ENCODE data around the gene KIF25.
"Not testable (repeated sequence)": the region's sequence is repeated elsewhere in the genome, so short reads cannot be mapped to it uniquely, and the experiment has no call there.

Gene KIF25

DNA sequence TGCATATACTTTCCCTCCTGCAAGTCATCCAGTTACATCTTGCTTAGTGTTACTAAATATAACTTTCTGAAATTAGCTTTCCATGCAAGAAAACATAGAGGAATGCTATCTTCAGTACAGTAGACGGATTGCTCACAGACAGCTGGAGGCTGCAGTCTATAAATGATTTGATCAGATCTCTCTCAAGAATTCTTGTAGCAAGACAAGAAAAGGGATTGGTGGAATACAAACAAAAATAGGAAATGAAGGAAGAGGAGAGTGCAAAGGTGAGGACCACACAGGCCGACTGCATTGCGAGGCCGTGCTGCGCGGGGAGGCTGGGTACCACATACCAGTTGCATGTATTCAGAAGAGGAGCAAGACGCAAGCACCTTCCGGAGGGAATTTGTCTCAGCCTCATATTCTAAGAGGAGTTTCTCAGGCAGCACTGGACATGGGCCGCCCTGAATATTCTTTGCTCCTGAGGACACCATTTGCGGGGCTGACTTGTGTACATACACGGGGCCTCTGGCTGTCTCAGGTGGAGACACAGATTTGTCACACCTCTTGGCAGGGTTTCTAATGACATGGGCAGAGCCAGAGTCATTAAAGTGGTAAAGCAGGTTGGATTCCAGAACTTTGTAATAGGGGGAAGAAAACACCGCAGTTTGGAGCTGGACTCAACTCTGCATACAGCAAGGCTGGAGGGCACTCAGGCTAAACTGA, 22.7 kb upstream of the KIF25 start:
- TF ChIP-seq, protein P1, sequence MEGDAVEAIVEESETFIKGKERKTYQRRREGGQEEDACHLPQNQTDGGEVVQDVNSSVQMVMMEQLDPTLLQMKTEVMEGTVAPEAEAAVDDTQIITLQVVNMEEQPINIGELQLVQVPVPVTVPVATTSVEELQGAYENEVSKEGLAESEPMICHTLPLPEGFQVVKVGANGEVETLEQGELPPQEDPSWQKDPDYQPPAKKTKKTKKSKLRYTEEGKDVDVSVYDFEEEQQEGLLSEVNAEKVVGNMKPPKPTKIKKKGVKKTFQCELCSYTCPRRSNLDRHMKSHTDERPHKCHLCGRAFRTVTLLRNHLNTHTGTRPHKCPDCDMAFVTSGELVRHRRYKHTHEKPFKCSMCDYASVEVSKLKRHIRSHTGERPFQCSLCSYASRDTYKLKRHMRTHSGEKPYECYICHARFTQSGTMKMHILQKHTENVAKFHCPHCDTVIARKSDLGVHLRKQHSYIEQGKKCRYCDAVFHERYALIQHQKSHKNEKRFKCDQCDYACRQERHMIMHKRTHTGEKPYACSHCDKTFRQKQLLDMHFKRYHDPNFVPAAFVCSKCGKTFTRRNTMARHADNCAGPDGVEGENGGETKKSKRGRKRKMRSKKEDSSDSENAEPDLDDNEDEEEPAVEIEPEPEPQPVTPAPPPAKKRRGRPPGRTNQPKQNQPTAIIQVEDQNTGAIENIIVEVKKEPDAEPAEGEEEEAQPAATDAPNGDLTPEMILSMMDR (IDR thresholded peaks at IDR 0.05; ENCODE audit: insufficient read depth, missing control alignments) = no peak
- no peak for DNase-seq (ENCODE audit: insufficient read length, low spot score)
- FAIRE-seq = no peak

DNA sequence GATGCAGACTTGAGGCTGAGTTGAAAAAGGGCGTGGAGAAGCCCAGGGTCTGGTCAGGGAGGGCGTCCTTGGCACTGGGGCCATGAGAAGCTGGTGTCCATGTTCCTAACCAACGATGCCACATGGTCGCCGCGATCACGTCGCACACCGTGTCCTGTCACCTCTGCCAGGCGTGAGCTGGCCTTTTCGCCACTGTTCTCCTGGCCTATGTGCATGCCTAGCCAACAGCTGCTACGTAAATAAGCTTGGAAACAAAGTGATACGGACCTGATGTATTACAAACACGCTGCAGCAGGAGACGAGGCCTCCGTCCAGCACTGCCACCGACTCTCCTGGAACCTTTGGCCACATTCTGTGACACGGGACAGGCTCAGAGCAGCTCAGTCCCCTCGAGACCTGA, 22.0 kb upstream of the KIF25 start:
- no peak for DNase-seq (ENCODE audit: insufficient read length, low spot score)
- no peak for FAIRE-seq
- TF ChIP-seq, protein P1 (IDR thresholded peaks at IDR 0.05; ENCODE audit: insufficient read depth, missing control alignments) = no peak

GRCh38 chr6:167976116-167976657, 21.3 kb upstream of the KIF25 start:
- not testable (repeated sequence) for DNase-seq (ENCODE audit: insufficient read length, low spot score); FAIRE-seq

DNA sequence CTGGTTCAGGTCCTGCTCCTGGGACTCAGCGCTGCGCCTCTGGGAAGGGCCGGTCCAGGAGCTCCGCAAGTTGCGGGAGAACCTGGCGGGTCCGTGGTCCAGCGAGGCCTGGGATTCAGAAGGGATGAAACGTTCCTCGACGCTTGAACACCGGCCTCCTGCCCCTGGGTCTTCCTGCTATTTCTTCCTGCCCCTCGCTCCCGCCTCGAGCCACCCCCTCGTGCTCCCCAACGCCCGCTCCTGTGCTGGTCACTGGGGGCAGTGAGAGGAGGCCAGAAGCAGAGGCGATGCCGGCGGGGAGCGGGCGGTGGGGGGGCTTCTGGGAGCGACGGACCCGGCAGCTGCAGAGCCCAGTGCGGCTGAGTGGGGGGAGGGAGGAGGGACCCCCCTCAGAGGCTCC, 20.8 kb upstream of the KIF25 start:
- DNase-seq (ENCODE audit: insufficient read length, low spot score) (no peak), FAIRE-seq (no peak)
- TF ChIP-seq, protein P1 (IDR thresholded peaks at IDR 0.05; ENCODE audit: insufficient read depth, missing control alignments) = no peak

DNA sequence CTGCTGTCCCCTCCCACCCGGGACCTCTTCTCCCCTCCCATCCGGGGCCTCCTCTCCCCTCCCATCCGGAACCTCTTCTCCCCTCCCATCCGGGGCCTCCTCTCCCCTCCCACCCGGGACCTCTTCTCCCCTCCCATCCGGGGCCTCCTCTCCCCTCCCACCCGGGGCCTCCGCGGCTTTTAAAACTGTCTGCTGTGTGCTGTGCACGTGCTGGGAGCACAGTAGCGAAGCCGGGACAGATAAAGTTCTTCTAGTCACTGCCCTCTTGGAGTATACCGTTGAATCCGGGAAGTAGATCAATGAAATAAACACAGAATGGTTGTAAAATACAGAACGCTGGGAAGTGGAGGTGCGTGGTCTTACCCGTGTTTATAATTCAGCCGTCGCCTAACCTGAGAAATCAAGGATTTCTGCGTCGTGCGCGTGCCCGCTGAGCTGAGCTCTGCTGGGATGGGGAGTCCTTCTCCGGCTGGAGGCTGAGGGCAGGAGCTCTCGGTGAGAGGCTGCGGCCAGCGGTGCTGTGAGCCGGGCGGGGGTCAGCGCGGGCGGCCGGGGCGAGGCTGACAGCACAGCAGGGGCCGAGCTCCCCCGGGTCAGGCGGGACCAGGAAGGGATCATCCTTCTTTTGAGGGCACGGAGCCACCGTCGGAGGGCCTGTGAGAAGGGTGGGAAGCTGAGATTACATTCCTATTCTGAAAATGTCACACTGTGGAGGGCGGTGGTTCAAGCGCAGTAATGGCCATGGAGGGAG, 19.6 kb upstream of the KIF25 start:
- TF ChIP-seq, protein P1 (IDR thresholded peaks at IDR 0.05; ENCODE audit: insufficient read depth, missing control alignments) = no peak
- FAIRE-seq = no peak
- no peak for DNase-seq (ENCODE audit: insufficient read length, low spot score)

- no peak for DNase-seq (ENCODE audit: insufficient read length, low spot score)
- no peak for FAIRE-seq
These were observed 18.9 kb upstream of the KIF25 start for GRCh38 chr6:167978607-167979006.

DNA sequence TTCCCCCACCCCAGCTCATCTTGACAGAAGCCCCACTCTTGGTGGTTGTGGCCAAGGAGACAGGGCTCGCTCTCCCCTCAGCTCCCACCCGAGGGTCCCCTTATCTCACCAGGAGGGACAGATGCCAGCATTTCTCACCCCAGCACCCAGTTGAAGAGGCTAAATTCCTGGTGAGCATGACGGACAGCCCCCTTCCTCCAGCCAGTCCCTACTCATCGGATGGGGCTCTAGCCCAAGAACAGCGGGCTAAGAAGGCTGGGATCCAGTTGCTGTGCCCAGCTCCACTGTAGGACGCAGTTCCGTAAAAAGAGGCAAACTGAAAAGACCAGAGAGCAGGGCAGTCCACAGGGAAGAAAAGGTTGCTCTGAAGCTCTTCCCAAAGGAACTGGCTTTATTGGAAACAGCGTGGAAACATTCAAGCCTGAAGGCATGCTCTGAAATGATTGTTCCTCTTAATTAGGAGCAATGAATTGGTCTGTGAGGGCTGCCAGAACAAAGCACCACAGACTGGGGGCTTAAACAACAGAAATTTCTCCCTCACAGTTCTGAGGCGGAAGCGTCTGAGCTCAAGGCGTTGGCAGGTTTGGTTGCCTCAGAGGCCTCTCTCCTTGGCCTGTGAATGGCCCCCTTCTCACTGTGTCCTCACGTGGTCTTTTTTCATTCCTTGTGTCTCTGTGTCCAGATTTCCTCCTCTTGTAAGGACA, 17.9 kb upstream of the KIF25 start:
- no peak for FAIRE-seq

More at GRCh38 chr6:167978607-167979006, 18.9 kb upstream of the KIF25 start:
- TF ChIP-seq, protein P1 (IDR thresholded peaks at IDR 0.05; ENCODE audit: insufficient read depth, missing control alignments) = no peak

More for the DNA sequence above, 17.9 kb upstream of the KIF25 start:
- no peak for DNase-seq (ENCODE audit: insufficient read length, low spot score)
- TF ChIP-seq, protein P1 (IDR thresholded peaks at IDR 0.05; ENCODE audit: insufficient read depth, missing control alignments) = no peak
